ENCODE results near the gene BEAN1. TPM values are rescaled to one million over a fixed set of nuclear protein-coding genes. Genes with fewer than 3 reads are reported as not detected.

The BEAN1 gene
- total RNA-seq, 1 experiment from 2014 or later: not detected

DNA sequence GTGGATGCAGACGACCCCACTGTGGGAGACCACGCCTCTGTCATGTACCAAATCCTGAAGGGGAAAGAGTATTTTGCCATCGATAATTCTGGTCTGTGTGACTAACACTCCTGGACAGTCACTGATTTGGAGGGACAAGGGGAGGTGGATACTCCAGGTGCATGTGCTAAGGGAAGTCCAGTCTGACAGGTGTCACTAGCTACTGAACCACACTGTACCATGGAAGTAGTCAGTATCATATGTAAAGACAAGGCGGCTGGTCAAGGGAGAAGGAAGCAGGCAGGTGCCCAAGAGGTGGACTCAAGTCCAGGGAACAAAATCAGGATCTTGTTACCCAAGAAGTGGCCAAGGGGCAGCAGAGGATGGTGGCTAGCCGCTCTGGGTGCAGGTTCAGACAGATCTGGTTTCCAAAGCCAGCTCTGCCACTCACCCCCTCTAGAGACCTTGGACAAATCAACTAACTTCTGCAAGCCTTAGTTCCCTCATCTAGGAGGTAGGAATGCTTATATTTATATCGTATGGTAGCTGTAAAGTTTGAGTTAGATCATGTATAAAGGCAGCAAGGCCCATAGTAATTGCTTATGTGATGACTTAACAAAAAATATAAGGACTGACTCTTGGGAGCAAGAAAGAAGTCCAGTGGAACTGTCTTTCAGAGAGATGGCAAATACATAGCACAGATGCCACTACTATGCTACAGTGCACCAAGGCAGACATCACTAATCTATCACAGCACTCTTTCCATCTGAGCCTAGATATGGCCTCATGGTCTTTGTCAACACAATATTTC, 38.5 kb upstream of the BEAN1 start:
- no peaks in the 10 kb centered on the region for H3K4me1 ChIP-seq (ENCODE audit: control insufficient read depth, insufficient read depth, low read length)
- ChIA-PET CTCF (no interaction called here), POLR2A (no interaction called here)
- TF ChIP-seq POLR2AphosphoS5 (IDR thresholded peaks at IDR 0.05; ENCODE audit: low read depth, low read length): no peak
- TF ChIP-seq, protein P1, sequence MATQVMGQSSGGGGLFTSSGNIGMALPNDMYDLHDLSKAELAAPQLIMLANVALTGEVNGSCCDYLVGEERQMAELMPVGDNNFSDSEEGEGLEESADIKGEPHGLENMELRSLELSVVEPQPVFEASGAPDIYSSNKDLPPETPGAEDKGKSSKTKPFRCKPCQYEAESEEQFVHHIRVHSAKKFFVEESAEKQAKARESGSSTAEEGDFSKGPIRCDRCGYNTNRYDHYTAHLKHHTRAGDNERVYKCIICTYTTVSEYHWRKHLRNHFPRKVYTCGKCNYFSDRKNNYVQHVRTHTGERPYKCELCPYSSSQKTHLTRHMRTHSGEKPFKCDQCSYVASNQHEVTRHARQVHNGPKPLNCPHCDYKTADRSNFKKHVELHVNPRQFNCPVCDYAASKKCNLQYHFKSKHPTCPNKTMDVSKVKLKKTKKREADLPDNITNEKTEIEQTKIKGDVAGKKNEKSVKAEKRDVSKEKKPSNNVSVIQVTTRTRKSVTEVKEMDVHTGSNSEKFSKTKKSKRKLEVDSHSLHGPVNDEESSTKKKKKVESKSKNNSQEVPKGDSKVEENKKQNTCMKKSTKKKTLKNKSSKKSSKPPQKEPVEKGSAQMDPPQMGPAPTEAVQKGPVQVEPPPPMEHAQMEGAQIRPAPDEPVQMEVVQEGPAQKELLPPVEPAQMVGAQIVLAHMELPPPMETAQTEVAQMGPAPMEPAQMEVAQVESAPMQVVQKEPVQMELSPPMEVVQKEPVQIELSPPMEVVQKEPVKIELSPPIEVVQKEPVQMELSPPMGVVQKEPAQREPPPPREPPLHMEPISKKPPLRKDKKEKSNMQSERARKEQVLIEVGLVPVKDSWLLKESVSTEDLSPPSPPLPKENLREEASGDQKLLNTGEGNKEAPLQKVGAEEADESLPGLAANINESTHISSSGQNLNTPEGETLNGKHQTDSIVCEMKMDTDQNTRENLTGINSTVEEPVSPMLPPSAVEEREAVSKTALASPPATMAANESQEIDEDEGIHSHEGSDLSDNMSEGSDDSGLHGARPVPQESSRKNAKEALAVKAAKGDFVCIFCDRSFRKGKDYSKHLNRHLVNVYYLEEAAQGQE (IDR thresholded peaks at IDR 0.05; ENCODE audit: insufficient read depth in 1 of 2, low read depth in 2 of 2, low read length in 1 of 2): no peak
- no peak for TF ChIP-seq SIN3A (IDR thresholded peaks at IDR 0.05; ENCODE audit: borderline replicate concordance, insufficient read depth, low read depth, low read length)
- TF ChIP-seq, protein P2, sequence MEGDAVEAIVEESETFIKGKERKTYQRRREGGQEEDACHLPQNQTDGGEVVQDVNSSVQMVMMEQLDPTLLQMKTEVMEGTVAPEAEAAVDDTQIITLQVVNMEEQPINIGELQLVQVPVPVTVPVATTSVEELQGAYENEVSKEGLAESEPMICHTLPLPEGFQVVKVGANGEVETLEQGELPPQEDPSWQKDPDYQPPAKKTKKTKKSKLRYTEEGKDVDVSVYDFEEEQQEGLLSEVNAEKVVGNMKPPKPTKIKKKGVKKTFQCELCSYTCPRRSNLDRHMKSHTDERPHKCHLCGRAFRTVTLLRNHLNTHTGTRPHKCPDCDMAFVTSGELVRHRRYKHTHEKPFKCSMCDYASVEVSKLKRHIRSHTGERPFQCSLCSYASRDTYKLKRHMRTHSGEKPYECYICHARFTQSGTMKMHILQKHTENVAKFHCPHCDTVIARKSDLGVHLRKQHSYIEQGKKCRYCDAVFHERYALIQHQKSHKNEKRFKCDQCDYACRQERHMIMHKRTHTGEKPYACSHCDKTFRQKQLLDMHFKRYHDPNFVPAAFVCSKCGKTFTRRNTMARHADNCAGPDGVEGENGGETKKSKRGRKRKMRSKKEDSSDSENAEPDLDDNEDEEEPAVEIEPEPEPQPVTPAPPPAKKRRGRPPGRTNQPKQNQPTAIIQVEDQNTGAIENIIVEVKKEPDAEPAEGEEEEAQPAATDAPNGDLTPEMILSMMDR (IDR thresholded peaks at IDR 0.05): no peak
- no peak for TF ChIP-seq TCF7L2 (IDR thresholded peaks at IDR 0.05; ENCODE audit: low read depth, low read length)
- in situ Hi-C loops (cut with HindIII; ENCODE audit: low pct_unique_long_range_greater_than_20kb, low sequenced_read_pairs): no loop called here
- intact Hi-C loops (cut with micrococcal nuclease; ENCODE audit: unreplicated experiment): no loop called here
- H3K36me3 ChIP-seq (ENCODE audit: control insufficient read depth, insufficient read depth, low read length): no peaks in the 10 kb centered on the region
- H3K27ac ChIP-seq (ENCODE audit: low read length): no peak overlapping the region
- DNase-seq (ENCODE audit: low read depth, low spot score): no peak
- no peaks in the 10 kb centered on the region for H3K9me3 ChIP-seq (ENCODE audit: control insufficient read depth, insufficient read depth, low read depth, low read length)
- no peak for ATAC-seq
- no TSS peak for BruUV-seq (replicated peaks)
- no peaks in the 10 kb centered on the region for H3K27me3 ChIP-seq (ENCODE audit: control insufficient read depth, insufficient read depth, low read length)
- no peak overlapping the region for H3K4me3 ChIP-seq (ENCODE audit: low read depth in 2 of 2, low read length in 2 of 2)

DNA sequence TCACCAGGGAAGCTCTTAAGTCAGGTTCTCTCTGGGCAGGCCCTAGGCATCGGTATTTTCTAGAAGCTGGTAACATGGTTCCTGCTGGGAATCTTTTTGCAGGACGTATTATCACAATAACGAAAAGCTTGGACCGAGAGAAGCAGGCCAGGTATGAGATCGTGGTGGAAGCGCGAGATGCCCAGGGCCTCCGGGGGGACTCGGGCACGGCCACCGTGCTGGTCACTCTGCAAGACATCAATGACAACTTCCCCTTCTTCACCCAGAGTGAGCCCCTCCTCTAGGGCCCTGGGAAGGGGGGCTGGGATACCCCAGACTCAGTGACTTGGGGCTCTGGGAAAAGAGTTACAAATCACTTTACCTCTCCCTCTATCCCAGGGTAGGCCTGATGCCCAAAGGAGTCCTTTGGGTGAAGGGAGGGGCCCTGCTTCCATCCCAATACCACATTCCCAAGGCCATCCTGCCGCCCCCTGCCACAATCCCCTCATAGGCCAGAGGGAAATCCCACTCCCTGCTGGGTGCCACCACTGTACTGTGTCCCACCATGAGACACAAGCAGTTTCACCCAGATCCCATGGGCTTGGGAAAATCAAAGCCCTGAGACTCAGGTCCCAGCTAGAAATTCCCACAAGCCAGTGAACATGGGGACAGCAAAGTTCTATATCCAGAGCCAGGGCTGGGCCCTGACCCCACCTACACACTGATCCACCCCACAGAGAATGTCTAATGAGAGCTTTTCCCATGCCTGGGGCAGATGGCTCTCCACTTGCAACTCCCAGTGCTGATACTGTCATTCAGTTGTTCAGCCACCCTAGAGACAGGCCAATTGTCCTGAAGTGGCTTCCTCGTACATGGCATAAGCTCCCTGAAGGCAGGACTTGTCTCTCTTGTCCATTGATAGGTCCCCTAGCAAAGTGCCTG, 37.6 kb upstream of the BEAN1 start:
- TF ChIP-seq POLR2AphosphoS5 (IDR thresholded peaks at IDR 0.05; ENCODE audit: low read depth, low read length): no peak
- no peak for TF ChIP-seq SIN3A (IDR thresholded peaks at IDR 0.05; ENCODE audit: borderline replicate concordance, insufficient read depth, low read depth, low read length)
- TF ChIP-seq, protein P2 (IDR thresholded peaks at IDR 0.05): no peak
- no peak for TF ChIP-seq TCF7L2 (IDR thresholded peaks at IDR 0.05; ENCODE audit: low read depth, low read length)
- TF ChIP-seq, protein P1 (IDR thresholded peaks at IDR 0.05; ENCODE audit: insufficient read depth in 1 of 2, low read depth in 2 of 2, low read length in 1 of 2): no peak
- H3K36me3 ChIP-seq (ENCODE audit: control insufficient read depth, insufficient read depth, low read length): no peaks in the 10 kb centered on the region
- no peaks in the 10 kb centered on the region for H3K9me3 ChIP-seq (ENCODE audit: control insufficient read depth, insufficient read depth, low read depth, low read length)
- H3K27me3 ChIP-seq (ENCODE audit: control insufficient read depth, insufficient read depth, low read length): no peaks in the 10 kb centered on the region
- no peaks in the 10 kb centered on the region for H3K4me1 ChIP-seq (ENCODE audit: control insufficient read depth, insufficient read depth, low read length)
- no peak overlapping the region for H3K27ac ChIP-seq (ENCODE audit: low read length)
- intact Hi-C loops (cut with micrococcal nuclease; ENCODE audit: unreplicated experiment): no loop called here
- ATAC-seq (no peak), DNase-seq (ENCODE audit: low read depth, low spot score) (no peak)
- CTCF ChIA-PET: no interaction called here
- in situ Hi-C loops (cut with HindIII; ENCODE audit: low pct_unique_long_range_greater_than_20kb, low sequenced_read_pairs): no loop called here
- H3K4me3 ChIP-seq (ENCODE audit: low read depth in 2 of 2, low read length in 2 of 2): no peak overlapping the region
- BruUV-seq (replicated peaks): no TSS peak
- POLR2A ChIA-PET: no interaction called here

Data from Panc1 (cell line).